Stimulated activated CD4-positive, alpha-beta T cell treated with anti-CD3 and anti-CD28 coated beads, Interleukin-1b, Interleukin-23, amount 100 ng/mL, for 1 hour (primary cell): ENCODE measurements around the gene GOLT1B.

Experiments used
- DNase-seq, 2 donors: peaks; one replicate each; pipeline ENCODE4 v3.0.0-alpha.2; 2020; ENCODE audit warnings: low read depth in 2 of 2

GOLT1B gene

DNA sequence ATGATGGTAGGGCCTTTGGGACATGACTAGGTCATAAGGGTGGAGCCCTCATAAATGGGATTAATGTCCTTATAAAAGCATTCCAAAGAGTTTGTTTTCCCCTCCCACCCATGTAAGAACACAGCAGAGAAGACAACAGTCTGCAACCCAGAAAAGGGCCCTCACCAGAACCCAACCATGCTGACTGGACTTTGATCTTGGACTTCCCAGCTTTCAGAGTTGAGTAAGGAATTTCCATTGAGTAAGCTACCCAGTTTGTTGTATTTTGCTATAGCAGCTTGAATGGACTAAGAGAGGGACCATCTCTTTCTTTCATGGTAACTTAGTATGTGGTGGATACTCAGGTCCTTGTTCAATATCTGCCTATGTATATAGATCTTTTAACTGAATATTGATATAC is 21.6 kb downstream of the GOLT1B start:
- DNase-seq: no peak

DNA sequence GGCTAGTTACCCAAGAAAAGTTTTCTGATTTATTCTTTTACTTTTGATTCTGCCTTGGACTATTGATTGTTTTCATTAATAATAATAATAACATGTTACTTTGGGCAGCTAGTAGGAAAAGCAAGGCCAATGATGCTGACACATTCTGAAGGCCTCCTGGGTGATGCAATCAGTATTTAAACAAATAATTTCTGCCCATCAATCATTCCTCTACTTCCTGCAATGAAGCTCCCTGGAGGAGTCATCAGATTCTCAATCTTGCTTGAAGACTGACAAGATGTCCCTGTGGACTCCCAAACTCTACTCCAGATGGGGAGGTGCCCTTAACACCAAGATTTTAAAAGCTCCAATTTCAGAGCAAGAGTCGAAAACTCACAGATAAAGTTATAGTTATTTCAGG is 24.5 kb downstream of the GOLT1B start, which contains the start of gene SPX:
Gene SPX (plus strand): TSS at position 244 of the 400 bp plus-strand sequence. CDS start 177 bp downstream, outside the sequence.
- no peak for DNase-seq

DNA sequence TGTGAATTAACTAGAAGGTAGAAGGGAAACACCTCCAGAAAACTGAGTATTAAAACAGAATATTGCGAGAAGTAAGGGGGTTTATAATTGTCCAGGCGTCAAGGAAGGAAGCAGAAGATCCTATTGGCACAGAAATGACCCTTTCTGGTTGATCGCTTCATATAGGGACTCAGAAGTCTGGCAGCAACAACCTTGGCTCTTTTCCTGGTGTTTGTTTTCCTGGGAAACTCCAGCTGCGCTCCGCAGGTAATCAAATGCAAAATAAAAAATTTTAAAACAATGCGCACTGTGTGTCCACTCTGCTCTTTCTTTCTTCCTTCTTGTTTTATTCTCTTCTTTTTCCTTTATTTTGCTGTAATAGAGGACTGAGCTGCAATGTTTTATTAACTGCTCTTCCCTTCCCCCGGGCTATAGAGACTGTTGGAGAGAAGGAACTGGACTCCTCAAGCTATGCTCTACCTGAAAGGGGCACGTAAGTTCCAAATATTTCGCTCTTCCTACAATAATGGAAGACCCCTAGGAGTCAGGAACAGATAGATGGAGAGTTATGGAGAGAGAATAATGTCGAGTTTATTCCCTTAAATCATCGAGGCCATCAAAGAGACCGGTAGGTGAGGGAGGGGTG is 25.2 kb downstream of the GOLT1B start:
- DNase-seq: no peak

DNA sequence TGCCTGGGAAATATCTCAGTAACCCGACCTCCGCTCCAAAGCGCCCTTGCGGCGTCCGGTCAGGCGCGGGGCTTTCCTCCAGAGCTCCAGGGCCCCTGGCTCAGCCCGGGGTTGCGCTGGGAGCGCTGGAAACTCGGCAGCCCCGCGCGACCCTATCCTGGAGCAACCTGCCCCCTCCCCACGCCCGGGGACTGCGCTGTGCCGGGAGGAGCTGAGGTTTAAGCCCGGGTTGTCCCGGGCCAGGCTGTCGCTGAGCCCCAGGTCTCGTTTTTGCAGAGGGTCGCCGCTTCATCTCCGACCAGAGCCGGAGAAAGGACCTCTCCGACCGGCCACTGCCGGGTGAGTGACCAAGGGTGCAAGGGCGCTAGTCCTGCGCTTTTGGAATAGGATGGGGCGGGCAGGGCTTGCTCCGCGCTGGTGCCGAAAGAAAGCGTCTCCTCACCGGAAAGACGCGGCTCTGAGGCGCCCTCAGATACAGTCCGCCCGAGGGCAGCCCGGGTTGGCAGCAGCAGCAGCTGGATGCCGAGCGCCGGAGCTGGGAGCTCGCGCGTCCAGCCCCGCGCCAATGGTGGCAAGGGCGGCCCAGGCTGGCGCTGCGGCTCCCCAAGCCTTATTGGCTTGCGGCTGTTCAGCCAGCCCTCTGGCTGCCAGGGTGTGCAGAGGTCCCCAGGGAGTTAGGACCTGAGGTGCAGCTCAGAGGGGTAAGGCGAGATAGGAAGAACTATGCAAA is 26.0 kb downstream of the GOLT1B start:
- peak in 1 of 2 donors; percentile 25 for DNase-seq

DNA sequence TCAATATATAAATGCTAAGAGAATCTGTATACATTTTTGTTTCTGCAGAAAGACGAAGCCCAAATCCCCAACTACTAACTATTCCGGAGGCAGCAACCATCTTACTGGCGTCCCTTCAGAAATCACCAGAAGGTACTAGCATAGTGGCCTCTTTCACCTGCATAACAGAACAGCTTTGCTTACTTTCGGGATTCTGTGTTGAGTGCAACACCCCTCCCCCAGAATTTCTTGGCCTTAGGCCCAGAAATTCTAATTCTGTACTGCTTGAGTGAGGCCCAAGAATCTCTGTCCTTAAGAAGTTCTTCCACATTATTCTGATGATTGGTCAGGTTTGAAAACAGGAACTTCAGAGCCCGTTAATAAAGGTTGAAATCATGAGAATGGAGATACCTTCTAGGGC is 27.4 kb downstream of the GOLT1B start:
- DNase-seq: no peak

DNA sequence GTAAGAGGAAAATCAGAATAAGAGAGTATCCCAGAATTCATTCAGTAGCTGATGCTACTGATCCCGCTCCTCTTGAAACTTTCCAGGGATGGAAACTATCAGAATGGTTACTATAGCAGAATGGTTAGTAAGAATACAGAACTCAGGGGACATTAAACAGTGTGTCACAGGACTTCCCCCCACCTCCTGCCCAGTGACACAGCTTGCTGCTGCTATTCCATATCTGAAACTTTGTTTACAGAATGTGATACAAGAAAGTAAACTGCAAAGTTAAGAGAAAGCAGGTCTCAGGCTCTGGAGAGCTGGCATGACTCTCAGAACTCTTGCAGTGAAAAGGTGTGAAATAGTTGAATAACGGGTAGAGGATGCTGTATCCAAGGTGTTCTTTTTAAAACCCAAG is 27.9 kb downstream of the GOLT1B start:
- DNase-seq: no peak

DNA sequence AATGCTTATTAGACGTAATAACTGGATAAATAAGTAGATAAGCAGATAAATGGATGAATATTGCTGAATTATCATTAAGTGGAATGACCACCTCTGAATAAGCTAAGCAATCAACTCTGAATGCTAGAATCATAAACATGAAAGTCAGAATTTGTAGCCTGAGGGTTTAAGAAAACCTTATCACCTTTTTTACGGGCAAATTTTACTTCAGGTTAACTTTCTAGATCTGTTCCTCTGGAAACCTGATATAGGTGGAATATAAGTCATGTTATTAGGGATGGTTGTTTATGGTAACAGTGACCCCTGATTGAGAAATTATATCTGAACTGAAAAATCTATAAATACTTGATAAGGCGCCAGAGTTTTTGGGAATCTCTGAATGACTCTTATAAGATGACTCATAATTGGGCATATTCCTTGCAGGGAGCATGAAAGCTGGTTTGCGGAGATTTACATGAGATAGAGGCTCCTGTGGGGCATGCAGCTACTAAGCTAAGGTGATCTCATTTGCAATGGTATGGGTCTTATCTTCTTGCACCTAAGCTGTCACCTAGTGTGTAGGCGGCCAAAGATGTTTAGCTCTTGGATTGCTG is 36.6 kb downstream of the GOLT1B start:
- DNase-seq: no peak

DNA sequence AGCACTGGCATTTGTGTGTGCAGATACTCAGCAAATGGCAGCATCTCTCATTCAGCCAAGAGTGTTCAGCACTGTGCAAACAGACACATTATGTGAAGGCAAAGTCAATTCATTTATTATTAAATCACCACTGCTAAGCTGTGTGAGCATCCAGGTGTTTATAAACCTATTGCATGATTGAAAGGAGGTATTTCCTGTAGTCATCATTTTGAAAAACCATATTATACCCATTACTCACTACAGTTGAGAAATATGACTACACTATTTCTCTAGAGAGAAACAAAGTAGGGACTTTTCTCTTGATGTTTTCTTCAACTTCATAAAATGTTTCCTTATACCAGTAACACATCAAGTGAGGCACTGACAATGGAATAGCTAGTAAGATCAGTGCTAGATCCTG is 38.2 kb downstream of the GOLT1B start:
- DNase-seq: no peak

DNA sequence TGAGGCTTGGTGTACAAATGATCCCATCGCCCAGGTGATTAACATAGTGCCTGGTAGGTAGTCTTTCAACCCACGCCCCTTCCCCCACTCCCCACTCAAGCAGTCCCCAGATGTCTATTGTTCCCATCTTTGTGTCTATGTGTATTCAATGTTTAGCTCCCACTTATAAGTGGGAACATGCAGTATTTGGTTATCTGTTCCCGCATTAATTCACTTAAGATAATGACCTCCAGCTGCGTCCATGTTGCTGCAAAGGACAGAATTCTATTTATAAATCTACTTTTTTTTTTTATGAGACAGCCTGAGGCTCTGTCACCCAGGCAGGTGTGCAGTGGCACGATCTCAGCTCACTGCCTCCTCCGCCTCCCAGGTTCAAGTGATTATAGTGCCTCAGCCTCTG is 40.2 kb downstream of the GOLT1B start:
- no peak for DNase-seq

DNA sequence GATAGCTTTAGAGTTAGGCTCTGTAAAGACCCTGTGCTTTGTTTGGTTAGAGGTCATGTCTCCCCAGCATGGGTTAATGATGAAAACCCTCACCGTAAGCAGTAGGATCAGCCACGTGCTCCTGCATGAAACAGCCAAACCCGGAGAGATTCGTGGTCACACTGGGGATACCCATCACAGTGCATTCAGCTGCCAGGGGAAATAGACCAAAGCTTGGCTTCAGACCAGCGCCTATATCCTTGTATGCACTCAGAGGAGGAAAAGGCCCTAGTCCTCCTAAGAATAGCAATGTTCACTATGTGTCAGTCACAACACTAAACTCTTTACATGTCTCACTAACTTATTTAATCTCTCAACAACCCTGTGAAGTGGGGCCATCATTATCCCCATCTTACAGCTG is 40.8 kb downstream of the GOLT1B start:
- DNase-seq: no peak

DNA sequence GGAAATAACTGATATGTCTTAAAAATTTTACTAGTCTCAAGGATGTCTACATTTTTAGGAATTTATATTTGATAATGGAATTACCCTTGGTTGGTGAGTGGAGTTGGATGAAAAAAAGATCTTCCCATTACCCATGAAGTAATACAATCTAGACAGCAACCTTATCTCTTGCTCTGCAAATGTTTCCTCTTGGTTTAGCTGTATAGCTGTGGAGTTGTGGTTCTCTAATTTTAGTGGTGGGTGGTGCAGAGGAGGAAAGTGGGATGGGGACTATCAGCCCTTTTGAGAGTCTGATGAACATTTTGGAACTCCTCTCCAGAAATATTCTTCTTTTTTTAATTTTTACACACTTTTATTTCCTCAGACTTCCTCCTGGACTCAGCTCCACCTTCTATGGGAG is 41.6 kb downstream of the GOLT1B start:
- no peak for DNase-seq

DNA sequence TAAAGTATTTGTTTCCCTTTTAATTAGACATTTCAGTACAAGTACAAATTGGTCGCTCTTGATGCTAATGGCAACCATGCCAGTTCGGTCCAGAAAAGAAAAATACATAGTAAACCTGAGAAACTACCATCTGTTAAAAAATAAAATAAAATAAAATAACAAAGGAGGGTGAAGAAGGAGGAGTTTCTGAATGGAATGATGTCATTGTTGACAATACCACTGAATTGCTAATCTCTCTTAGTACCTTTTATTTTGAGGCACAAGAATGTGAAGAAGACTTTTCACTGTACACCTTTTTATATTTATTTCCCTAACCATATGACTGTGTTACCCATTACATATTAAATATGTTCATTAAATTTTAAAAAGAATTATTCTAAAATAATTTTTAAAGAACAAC is 44.0 kb downstream of the GOLT1B start:
- DNase-seq: no peak

DNA sequence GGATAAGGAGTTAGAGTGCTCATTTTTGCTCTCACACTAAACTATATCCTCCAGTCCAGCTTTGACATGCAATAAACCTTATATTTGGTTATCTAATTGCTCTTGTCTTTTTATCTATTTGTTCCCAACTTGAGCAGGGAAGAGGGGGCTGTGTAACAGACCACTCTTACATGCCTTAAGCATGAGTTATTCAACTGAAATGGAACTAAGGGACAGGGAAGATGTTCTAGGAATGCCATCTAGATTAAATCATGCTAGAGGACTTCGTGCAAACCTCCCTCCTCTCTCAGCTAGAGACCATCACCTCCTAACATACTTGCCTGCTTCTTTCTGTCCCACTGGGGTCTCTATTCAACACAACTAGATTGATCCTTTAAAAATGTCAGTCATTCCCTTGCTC is 45.1 kb downstream of the GOLT1B start:
- DNase-seq: no peak

DNA sequence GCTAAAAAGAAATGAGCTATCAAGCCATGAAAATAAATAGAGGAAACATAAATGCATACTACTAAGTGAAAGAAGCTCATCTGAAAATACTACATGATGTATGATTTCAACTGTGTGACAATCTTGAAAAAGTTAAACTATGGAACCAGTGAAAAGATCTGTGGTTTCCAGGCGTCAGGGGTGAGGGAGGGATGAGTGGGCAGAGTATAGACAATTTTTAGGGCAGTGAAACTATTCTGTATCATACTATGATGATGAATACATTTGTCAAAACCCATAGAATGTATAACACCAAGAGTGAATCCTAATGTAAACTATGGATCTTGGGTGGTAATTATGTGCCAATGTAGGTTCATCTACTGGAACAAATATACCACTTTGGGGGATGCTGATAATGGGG is 45.8 kb downstream of the GOLT1B start:
- DNase-seq: no peak

DNA sequence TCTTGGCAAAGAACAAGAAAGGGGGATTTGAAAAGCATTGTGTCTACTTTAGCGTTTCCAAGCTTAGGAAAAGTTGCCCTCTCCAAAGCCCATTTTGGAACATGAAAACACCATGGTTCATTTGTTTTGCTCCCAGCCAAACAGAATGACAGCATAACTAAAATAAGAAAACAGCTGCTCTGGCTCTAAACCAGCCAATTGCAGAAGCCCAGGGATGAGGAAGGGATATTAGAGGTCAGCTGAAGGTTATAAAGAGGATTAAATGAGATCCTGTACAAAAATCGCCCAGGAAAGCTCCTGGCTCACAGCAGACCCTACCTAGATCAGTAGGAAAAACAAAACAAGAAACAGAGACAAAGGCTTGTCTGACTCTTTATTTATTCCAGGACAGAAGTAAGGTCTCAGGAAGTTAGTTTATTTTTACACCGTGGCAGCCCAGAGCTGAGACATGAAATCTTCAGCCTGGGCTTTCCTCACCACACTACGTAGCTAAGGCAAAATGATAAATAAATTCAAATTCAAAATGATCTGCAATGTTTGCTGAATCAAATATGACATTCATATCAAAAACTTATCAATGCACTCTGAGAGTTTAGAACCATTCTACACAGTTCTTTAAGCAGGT is 50.4 kb downstream of the GOLT1B start:
- no peak for DNase-seq

DNA sequence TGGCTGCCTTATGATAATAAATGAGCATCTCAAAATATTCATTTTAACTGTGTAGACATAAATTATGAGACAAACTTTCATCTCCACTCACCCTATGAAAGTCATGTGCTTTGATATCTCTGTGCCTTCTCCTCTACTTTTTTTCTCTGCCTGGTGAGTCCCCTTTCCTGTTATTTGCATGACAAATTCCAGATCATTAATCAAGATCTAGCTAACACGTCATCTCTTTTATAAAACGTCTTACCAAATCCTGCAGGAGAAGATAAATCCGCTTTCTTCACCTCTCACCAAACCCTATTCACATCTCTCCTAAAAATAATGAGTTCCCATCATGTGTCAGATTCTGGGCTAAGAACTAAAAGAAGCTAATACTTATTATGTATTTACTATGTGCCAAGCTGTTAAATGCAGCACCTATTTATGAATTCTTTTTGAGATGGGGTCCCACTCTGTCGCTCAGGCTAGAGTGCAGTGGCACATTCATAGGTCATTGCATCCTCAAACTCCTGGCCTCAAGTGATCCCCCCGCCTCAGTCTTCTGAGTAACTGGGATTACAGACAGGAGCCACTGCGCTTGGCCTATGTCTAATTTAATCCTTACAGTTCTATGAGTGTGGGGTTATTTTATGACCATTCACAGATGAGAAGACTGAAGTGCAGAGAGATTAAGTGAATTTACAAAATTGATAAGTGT is 51.2 kb downstream of the GOLT1B start:
- DNase-seq: no peak

DNA sequence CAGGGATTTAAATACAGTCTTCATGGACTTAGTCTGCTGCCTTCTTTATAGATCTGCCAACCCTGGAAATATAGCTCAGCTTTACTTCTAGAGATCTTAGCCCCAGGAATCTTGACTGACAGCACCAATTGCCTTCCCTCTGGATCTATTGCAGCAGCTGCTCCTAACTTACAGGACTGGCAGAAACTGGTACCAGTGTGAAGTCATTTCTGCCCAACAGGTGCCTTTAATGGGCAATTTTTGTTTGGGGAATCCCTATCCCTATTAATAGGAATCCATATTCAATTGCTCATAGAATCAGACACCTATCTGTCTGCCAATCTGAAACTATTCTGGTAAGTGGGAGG is 51.7 kb downstream of the GOLT1B start:
- no peak for DNase-seq

DNA sequence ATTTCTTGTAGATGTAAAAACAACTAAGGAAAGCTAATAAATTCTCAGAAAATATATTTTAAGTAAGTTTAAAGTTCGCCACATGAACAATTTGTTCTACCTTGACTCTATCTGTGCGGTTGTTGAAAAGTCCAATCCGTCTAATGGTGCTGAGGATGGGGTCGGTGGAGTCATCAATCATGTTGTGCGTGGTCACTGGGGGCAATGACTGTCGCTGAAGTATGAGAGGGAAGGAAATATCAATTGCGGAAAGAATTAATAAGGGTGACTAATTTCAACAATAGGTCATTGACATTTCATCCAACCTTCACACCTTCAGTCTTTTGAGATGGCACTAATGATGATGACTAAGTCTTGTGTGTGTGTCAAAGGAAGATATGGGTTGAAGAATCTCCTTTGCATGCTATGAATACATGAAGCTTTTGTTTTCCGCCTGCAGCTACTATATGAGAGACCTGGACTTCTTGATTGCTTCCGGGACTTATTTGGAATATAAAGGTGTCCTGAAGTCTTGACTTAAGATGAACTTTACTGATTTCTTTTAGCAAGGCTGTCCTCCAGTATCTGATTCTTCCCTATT is 56.6 kb downstream of the GOLT1B start:
- DNase-seq: no peak

DNA sequence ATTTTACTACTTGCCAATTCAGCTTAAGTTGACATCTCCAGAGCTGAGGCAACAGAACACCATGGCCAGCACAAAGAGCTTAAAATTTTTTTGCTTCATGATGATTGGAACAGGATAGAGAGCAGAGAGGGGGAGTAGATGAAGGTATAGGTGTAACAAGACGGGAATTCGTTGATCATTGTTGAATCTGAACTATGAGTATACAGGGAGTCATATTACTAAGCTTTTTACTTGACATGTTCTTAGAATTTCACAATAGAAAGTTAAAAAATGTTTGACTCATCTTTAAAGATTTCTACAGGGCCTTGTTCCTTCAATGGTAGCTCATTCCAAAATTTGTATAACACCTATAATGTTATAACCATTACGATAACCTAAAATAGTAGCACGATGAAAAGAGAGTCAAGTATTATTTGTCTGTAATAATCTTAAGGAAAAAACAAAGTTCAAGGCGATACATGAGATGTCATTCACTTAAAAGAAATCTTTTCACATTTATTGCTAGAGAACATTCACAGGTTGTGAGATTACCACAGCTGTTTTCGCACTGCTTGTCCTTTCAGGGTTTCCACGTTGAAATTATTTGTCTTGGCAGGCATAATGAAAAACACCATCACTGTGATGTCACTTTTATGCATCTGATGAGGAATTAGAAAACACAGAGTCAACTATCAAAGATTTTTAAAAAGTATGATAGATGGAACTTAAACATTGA is 58.4 kb downstream of the GOLT1B start:
- DNase-seq: no peak

DNA sequence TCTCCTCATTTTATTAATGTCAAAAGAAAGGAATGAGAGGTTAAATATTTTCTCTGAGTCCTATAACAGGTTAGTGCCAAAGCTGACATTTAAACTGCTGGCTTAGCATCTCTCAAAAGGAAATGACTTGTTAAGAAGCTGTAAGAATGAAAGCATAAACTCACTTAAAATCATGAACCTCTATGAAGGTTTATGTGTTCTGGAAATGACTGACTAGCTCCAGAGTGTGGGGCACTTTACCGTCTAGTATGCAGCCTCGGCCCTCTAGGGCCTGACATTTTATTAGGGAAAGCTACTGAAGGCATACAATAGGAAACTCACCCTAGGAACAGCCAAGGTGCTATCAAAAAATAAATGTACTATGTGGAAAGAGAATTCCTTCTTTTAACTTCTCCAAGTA is 59.6 kb downstream of the GOLT1B start:
- DNase-seq: no peak

DNA sequence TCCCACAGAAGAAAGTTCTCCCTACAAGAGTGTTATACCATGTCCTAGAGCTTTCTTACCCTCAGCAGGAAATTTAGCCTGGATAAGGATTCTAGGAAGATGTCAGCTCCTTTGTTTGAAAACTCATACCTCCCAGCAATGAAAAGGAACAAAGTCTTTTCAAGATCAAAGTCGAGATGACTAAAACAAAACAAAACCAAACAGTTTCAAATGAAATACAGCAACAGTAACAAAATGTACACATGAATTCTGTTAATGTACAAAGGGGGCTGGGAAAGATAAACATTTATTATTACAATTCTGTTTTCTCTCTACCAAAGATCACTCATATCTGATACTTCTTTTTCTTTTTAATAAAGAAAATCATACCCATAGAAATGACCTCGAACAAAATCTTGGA is 61.3 kb downstream of the GOLT1B start:
- DNase-seq: no peak
